Activated T-helper 17 cell treated with anti-CD3 and anti-CD28 coated beads, Interleukin-2, amount 50 U/mL, for 72 hours (primary cell): Measurements from ENCODE around the gene CSRNP2. TPM values are rescaled to one million over a fixed set of nuclear protein-coding genes. Genes with fewer than 3 reads are reported as not detected.

Source experiments
- total RNA-seq, 2 donors: library from RNA; stranded (reverse); gene quantifications; one replicate each; pipeline ENCODE4 v1.2.3, GENCODE V29; 2022

The CSRNP2 gene
- total RNA-seq, 2 donors from 2014 or later, result 14.4 to 16.1 TPM

Other genes starting within 250 kb of the CSRNP2 start
- gene TMPRSS12, start 240.7 kb downstream of the CSRNP2 start, total RNA-seq, result not detected
- gene HIGD1C, start 131.1 kb downstream of the CSRNP2 start, total RNA-seq, result not detected
- 10 to 100 TPM; 51.8 to 56.3 TPM for gene SLC11A2, start 57.2 kb downstream of the CSRNP2 start, total RNA-seq
- gene LETMD1, start 35.3 kb downstream of the CSRNP2 start, total RNA-seq, result 10 to 100 TPM; 74.8 to 90.2 TPM
- 10 to 100 TPM; 30.4 to 30.7 TPM for gene TFCP2, start 89.5 kb upstream of the CSRNP2 start, total RNA-seq
- gene POU6F1, start 134.5 kb upstream of the CSRNP2 start, total RNA-seq, result 10 to 100 TPM in 1 of 2 donors, 1 to 10 TPM in 1; 6.9 to 25.2 TPM
- 100 to 1,000 TPM; 110 to 124 TPM for gene DAZAP2, start 155.2 kb upstream of the CSRNP2 start, total RNA-seq
- gene SMAGP, start 186.8 kb upstream of the CSRNP2 start, total RNA-seq, result under 1 TPM; 0.13 to 0.50 TPM
- gene BIN2, start 240.6 kb upstream of the CSRNP2 start, total RNA-seq, result 10 to 100 TPM; 45.8 to 78.8 TPM